ENCODE results near the gene HGF. TPM values are rescaled to one million over a fixed set of nuclear protein-coding genes. Genes with fewer than 3 reads are reported as not detected.

Gene HGF
- total RNA-seq, 1 donor from 2014 or later, result 4.9 TPM

GRCh38 chr7:81770728-81771223 lies 929 bp upstream of the HGF start:
- Mint-ChIP-seq H3K27ac (no peak overlapping the region), H3K9me3 (no peaks in the 10 kb centered on the region), H3K4me3 (no peak overlapping the region), H3K27me3 (peaks cover 25% of the 10 kb centered on the region), H3K4me1 (ENCODE audit: unreplicated experiment) (peaks cover 15% of the 10 kb centered on the region), H3K36me3 (no peaks in the 10 kb centered on the region)
- no peak for TF ChIP-seq CTCF (conservative IDR thresholded peaks at IDR 0.05)
- DNase-seq (ENCODE audit: extremely low spot score, unreplicated experiment), result no peak

- H3K9me3 Mint-ChIP-seq, result no peaks in the 10 kb centered on the region
Observed at GRCh38 chr7:81768951-81769778, 682 bp downstream of the HGF start.

GRCh38 chr7:81767926-81768325 lies 1.9 kb downstream of the HGF start:
- DNase-seq (ENCODE audit: extremely low spot score, unreplicated experiment), result no peak
- Mint-ChIP-seq H3K4me3 (no peak overlapping the region), H3K27ac (no peak overlapping the region), H3K9me3 (no peaks in the 10 kb centered on the region), H3K4me1 (ENCODE audit: unreplicated experiment) (peaks cover 15% of the 10 kb centered on the region), H3K36me3 (no peaks in the 10 kb centered on the region), H3K27me3 (peaks cover 27% of the 10 kb centered on the region)
- no peak for TF ChIP-seq CTCF (conservative IDR thresholded peaks at IDR 0.05)

More at GRCh38 chr7:81768951-81769778, 682 bp downstream of the HGF start:
- no peaks in the 10 kb centered on the region for H3K36me3 Mint-ChIP-seq
- peaks cover 15% of the 10 kb centered on the region for H3K4me1 Mint-ChIP-seq (ENCODE audit: unreplicated experiment)
- H3K27ac Mint-ChIP-seq, result peak overlapping the region; percentile 24
- no peak for TF ChIP-seq CTCF (conservative IDR thresholded peaks at IDR 0.05)
- H3K4me3 Mint-ChIP-seq, result peak overlapping the region; percentile 68
- no peak for DNase-seq (ENCODE audit: extremely low spot score, unreplicated experiment)
- H3K27me3 Mint-ChIP-seq, result peaks cover 27% of the 10 kb centered on the region

- Mint-ChIP-seq H3K9me3 (no peaks in the 10 kb centered on the region), H3K27ac (no peak overlapping the region), H3K36me3 (no peaks in the 10 kb centered on the region), H3K27me3 (peaks cover 6% of the 10 kb centered on the region), H3K4me1 (ENCODE audit: unreplicated experiment) (no peaks in the 10 kb centered on the region), H3K4me3 (no peak overlapping the region)
- no peak for TF ChIP-seq CTCF (conservative IDR thresholded peaks at IDR 0.05)
- no peak for DNase-seq (ENCODE audit: extremely low spot score, unreplicated experiment)
Observed at GRCh38 chr7:81761821-81762220, 8.0 kb downstream of the HGF start.

GRCh38 chr7:81761031-81761430 lies 8.8 kb downstream of the HGF start:
- no peaks in the 10 kb centered on the region for H3K4me1 Mint-ChIP-seq (ENCODE audit: unreplicated experiment)
- peaks cover 2% of the 10 kb centered on the region for H3K27me3 Mint-ChIP-seq
- H3K36me3 Mint-ChIP-seq, result no peaks in the 10 kb centered on the region
- H3K4me3 Mint-ChIP-seq, result no peak overlapping the region
- no peak for DNase-seq (ENCODE audit: extremely low spot score, unreplicated experiment)
- H3K9me3 Mint-ChIP-seq, result no peaks in the 10 kb centered on the region
- H3K27ac Mint-ChIP-seq, result no peak overlapping the region
- no peak for TF ChIP-seq CTCF (conservative IDR thresholded peaks at IDR 0.05)

Measured in type B pancreatic cell (in vitro differentiated cells).